Retinal pigment epithelial cell (primary cell): ENCODE data around the gene LIN9.
A peak's percentile ranks its signal among the peaks of the same experiment; 100 is the strongest.

Experiments used
- DNase-seq: peaks from one replicate; pipeline ENCODE4 v3.0.0-alpha.2; 2010; ENCODE audit warnings: low read depth
- H3K4me3 ChIP-seq: 2 replicates; pipeline ENCODE4 v1.5.1; 2011; ENCODE audit warnings: mild to moderate bottlenecking, low read length, control low read depth, moderate library complexity
- CTCF ChIP-seq: conservative IDR thresholded peaks from 2 replicates; pipeline ENCODE4 v1.5.1; 2011; ENCODE audit warnings: low read depth, low read length, control low read depth, inconsistent platforms

Gene LIN9

DNA sequence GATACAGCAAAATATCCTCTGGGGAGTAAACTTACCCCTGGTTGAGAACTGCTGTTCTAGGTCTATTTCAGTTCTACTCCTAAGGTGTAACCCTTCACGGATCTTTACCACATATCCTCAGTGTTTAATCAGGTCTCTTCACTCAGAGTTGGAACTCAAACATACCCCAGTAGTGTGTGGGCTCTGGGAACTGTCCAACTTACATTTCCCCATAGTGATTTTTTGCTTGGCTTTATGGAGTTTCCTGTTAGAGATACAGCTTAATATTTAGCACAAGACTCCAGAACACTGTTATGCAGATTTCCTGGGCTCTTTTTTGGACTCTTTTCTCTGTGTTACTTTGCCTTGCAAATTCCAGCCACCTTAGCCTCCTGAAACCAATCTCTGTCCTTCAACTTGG, 26.7 kb upstream of the LIN9 start:
- TF ChIP-seq CTCF, result no peak
- no peak for DNase-seq
- no peak overlapping the region for H3K4me3 ChIP-seq

DNA sequence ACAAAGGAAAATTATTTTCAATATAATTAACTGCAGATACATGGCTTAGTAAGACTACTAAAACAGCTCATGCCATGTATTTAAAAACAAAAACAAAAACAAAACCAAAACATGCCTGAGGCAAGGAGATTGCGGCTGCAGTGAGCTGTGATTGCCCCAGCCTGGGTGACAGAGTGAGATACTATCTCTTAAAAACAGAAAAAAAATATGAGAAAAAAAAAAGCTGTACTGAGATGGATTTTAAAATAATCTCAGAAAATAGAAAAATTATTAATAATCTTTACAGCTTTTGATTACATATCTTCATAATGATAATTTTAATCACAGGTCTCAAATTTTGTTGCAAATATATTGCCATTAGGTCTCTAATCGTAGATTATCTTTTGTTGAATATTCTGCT, 24.0 kb upstream of the LIN9 start:
- TF ChIP-seq CTCF, result no peak
- H3K4me3 ChIP-seq, result peak overlapping the region; percentile 26
- DNase-seq, result no peak

DNA sequence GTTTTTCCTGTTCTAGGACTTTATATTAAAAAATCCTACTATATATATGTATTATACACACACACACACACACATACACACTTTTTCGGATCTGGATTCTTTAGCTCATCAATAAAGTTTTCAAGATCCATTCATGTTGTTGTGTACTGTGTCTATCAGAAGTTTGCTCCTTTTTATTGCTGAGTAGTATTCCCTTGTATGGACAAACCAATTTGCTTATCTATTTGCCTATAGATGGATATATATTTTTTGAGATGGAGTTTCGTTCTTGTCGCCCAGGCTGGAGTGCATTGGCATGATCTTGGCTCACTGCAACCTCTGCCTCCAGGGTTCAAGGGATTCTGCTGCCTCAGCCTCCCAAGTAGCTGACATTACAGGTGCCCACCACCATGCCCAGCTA, 20.3 kb upstream of the LIN9 start:
- no peak overlapping the region for H3K4me3 ChIP-seq
- no peak for TF ChIP-seq CTCF
- DNase-seq, result no peak

- no peak for DNase-seq
These were observed 18.8 kb upstream of the LIN9 start for GRCh38 chr1:226327761-226328162.

GRCh38 chr1:226325178-226325577, 16.2 kb upstream of the LIN9 start:
- no peak for TF ChIP-seq CTCF
- DNase-seq, result no peak
- H3K4me3 ChIP-seq, result no peak overlapping the region

More at GRCh38 chr1:226327761-226328162, 18.8 kb upstream of the LIN9 start:
- no peak overlapping the region for H3K4me3 ChIP-seq
- TF ChIP-seq CTCF, result no peak

DNA sequence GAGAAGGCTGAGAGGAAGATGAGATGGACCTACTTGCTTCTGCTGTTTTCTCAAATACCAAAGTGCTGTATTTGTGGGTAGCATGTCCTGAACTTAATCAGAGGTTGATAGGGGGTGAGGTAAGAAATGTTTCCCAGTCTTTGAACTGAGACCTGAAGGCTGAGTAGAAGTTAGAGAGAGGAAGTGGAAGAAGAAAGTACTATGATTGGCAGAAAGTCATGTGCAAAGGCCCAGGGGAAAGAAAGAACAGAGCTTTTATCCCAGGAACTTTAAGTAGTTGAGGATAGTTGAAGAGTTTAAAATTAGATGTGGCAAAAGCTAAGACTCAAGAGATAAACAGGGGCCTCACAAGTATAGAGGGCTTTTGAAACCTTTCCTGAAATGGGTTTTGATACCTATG, 15.5 kb upstream of the LIN9 start:
- DNase-seq, result no peak
- no peak for TF ChIP-seq CTCF

DNA sequence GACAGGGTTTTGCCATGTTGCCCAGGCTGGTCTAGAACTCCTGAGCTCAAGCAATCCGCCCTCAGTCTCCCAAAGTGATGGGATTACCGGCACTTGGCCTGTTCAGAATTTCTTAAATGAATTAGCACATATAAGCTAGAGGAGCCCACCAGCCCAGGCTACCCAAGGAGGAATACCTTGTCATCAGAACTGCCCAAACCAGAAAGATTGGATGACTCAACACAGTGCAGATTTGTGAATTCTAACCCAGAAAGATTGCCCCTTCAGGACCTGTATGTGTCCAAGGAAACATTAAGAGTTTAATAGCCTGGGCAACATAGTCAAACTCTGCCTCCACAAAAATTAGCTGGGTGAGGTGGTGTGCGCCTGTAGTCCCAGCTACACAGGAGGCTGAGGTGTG, 14.0 kb upstream of the LIN9 start:
- no peak for DNase-seq
- H3K4me3 ChIP-seq, result no peak overlapping the region
- no peak for TF ChIP-seq CTCF

More for the DNA sequence above, 15.5 kb upstream of the LIN9 start:
- H3K4me3 ChIP-seq, result no peak overlapping the region
